ENCODE data around the gene LETM1. TPM values are rescaled to one million over a fixed set of nuclear protein-coding genes. Genes with fewer than 3 reads are reported as not detected.

LETM1 gene
- total and polyA plus RNA-seq, 2 of the 13 experiments (the other 11 are each of a cell fraction or from before 2014, with no cell fraction given) = 9.7 to 41.6 TPM

GRCh38 chr4:1809754-1810502, 46.0 kb downstream of the LETM1 start (continued):
- peak; percentile 95 for TF ChIP-seq ZBTB34 (CRISPR knock-in tag; IDR thresholded peaks at IDR 0.05)
- TF ChIP-seq JDP2 (CRISPR knock-in tag; IDR thresholded peaks at IDR 0.05; ENCODE audit: borderline replicate concordance) = no peak
- TF ChIP-seq ZNF292 (CRISPR knock-in tag; IDR thresholded peaks at IDR 0.05; ENCODE audit: borderline replicate concordance, low read depth) = no peak; the same call in 1 of the 2 replicates
- TF ChIP-seq ZNF549 (CRISPR knock-in tag; IDR thresholded peaks at IDR 0.05) = no peak
- TF ChIP-seq FOXO1 (CRISPR knock-in tag; IDR thresholded peaks at IDR 0.05) = peak; percentile 68; the same call in 1 of the 2 replicates
- peak; percentile 58 for TF ChIP-seq ZNF629 (CRISPR knock-in tag; conservative IDR thresholded peaks at IDR 0.05)
- TF ChIP-seq ZNF329 (CRISPR knock-in tag; IDR thresholded peaks at IDR 0.05; ENCODE audit: low read depth) = no peak
- peak; percentile 54; the same call in 1 of the 2 replicates for TF ChIP-seq ZNF205 (CRISPR knock-in tag; IDR thresholded peaks at IDR 0.05)
- no peak for TF ChIP-seq MLX (CRISPR knock-in tag; IDR thresholded peaks at IDR 0.05)
